H9 (cell line): ENCODE measurements around the gene SPSB2. TPM values are rescaled to one million over a fixed set of nuclear protein-coding genes. Genes with fewer than 3 reads are reported as not detected.

ENCODE experiments used
- DNase-seq: peaks from one replicate; pipeline ENCODE4 v3.0.0-alpha.2; 2017
- H2AFZ ChIP-seq: one replicate; pipeline ENCODE4 v1.6.1; 2013; ENCODE audit warnings: mild to moderate bottlenecking, low read length, control low read depth, moderate library complexity
- H2AK5ac ChIP-seq: 2 replicates; pipeline ENCODE4 v1.6.1; 2013; ENCODE audit warnings: low read length, control low read depth, mixed read lengths; ENCODE audit not compliant: insufficient read length
- H2BK120ac ChIP-seq: one replicate; pipeline ENCODE4 v1.6.1; 2013; ENCODE audit warnings: low read depth, mild to moderate bottlenecking, low read length, control low read depth, inconsistent platforms; ENCODE audit not compliant: poor library complexity, severe bottlenecking
- H2BK12ac ChIP-seq: 2 replicates; pipeline ENCODE4 v1.6.1; 2013; ENCODE audit warnings: low read length, control low read depth, mixed read lengths, low read depth; ENCODE audit not compliant: insufficient read length
- H2BK15ac ChIP-seq: 2 replicates; pipeline ENCODE4 v1.6.1; 2013; ENCODE audit warnings: low read depth, low read length, control low read depth
- H2BK20ac ChIP-seq: one replicate; pipeline ENCODE4 v1.6.1; 2013; ENCODE audit warnings: low read depth, mild to moderate bottlenecking, low read length, control low read depth, inconsistent platforms; ENCODE audit not compliant: poor library complexity, severe bottlenecking
- H2BK5ac ChIP-seq: 2 replicates; pipeline ENCODE4 v1.6.1; 2013; ENCODE audit warnings: low read length, control low read depth, mixed read lengths; ENCODE audit not compliant: insufficient read length
- H3K14ac ChIP-seq: 2 replicates; pipeline ENCODE4 v1.6.1; 2013; ENCODE audit warnings: low read length, control low read depth; ENCODE audit not compliant: insufficient read depth
- H3K18ac ChIP-seq: 2 replicates; pipeline ENCODE4 v1.6.1; 2013; ENCODE audit warnings: low read depth, mild to moderate bottlenecking, mixed read lengths, low read length, control low read depth; ENCODE audit not compliant: insufficient read length
- H3K23ac ChIP-seq: 2 replicates; pipeline ENCODE4 v1.6.1; 2013; ENCODE audit warnings: low read length, control low read depth, mixed read lengths, low read depth; ENCODE audit not compliant: insufficient read length
- H3K23me2 ChIP-seq: 2 replicates; pipeline ENCODE4 v1.6.1; 2013; ENCODE audit warnings: low read depth, mild to moderate bottlenecking, mixed read lengths, low read length, control low read depth; ENCODE audit not compliant: insufficient read length, poor library complexity, severe bottlenecking
- H3K27ac ChIP-seq: 2 replicates; pipeline ENCODE4 v1.5.1; 2013; ENCODE audit warnings: low read length, control low read depth, mixed read lengths, low read depth; ENCODE audit not compliant: insufficient read length
- H3K27me3 ChIP-seq: 2 replicates; pipeline ENCODE4 v1.6.1; 2013; ENCODE audit warnings: low read length, control low read depth, inconsistent platforms; ENCODE audit not compliant: insufficient read depth
- H3K4ac ChIP-seq: 2 replicates; pipeline ENCODE4 v1.6.1; 2013; ENCODE audit warnings: low read depth, mild to moderate bottlenecking, control low read depth, inconsistent platforms, low read length, moderate library complexity
- H3K4me1 ChIP-seq: 2 replicates; pipeline ENCODE4 v1.6.1; 2013; ENCODE audit warnings: low read length, control low read depth, inconsistent platforms; ENCODE audit not compliant: insufficient read depth
- H3K4me2 ChIP-seq: 2 replicates; pipeline ENCODE4 v1.6.1; 2013; ENCODE audit warnings: low read length, control low read depth, mixed read lengths; ENCODE audit not compliant: insufficient read length, insufficient read depth
- H3K56ac ChIP-seq: 2 replicates; pipeline ENCODE4 v1.6.1; 2013; ENCODE audit warnings: low read depth, mild to moderate bottlenecking, mixed read lengths, low read length, control low read depth; ENCODE audit not compliant: insufficient read length
- H3K79me1 ChIP-seq: 2 replicates; pipeline ENCODE4 v1.6.1; 2013; ENCODE audit warnings: low read depth, mild to moderate bottlenecking, moderate library complexity, low read length, control low read depth, inconsistent platforms; ENCODE audit not compliant: insufficient read depth, poor library complexity, severe bottlenecking
- H3K79me2 ChIP-seq: 2 replicates; pipeline ENCODE4 v1.6.1; 2013; ENCODE audit warnings: low read length, control low read depth, inconsistent platforms; ENCODE audit not compliant: insufficient read depth
- H3K9ac ChIP-seq: 2 replicates; pipeline ENCODE4 v1.6.1; 2013; ENCODE audit warnings: low read length, control low read depth, mixed read lengths; ENCODE audit not compliant: insufficient read length; ENCODE audit errors: extremely low read depth
- H3K9me3 ChIP-seq: one replicate; pipeline ENCODE4 v1.6.1; 2013; ENCODE audit warnings: low read depth, low read length, inconsistent platforms; ENCODE audit not compliant: control insufficient read depth
- H3T11ph ChIP-seq: one replicate; pipeline ENCODE4 v1.6.1; 2013; ENCODE audit warnings: mild to moderate bottlenecking, low read length, control low read depth, inconsistent platforms
- H4K20me1 ChIP-seq: one replicate; pipeline ENCODE4 v1.6.1; 2013; ENCODE audit not compliant: control insufficient read depth, insufficient read length, insufficient read depth
- H4K5ac ChIP-seq: 2 replicates; pipeline ENCODE4 v1.6.1; 2013; ENCODE audit warnings: low read depth, mild to moderate bottlenecking, mixed read lengths, low read length, control low read depth; ENCODE audit not compliant: insufficient read length
- H4K8ac ChIP-seq: replicated peaks from 2 replicates; pipeline ENCODE4 v1.6.1; 2013; ENCODE audit warnings: low read length, control low read depth, mixed read lengths, low read depth; ENCODE audit not compliant: insufficient read length
- H4K91ac ChIP-seq: 2 replicates; pipeline ENCODE4 v1.6.1; 2013; ENCODE audit warnings: low read depth, mild to moderate bottlenecking, moderate library complexity, mixed read lengths, low read length, control low read depth; ENCODE audit not compliant: insufficient read length
- H3K27ac Mint-ChIP-seq, 3 experiments: 2 replicates in 2 of 3; 3 replicates in 1 of 3; pipeline ENCODE4 v1.8.0; 2020 to 2021; ENCODE audit warnings: mixed read lengths in 3 of 3, mild to moderate bottlenecking in 1 of 3, moderate library complexity in 1 of 3
- H3K27me3 Mint-ChIP-seq: 2 replicates; pipeline ENCODE4 v1.8.0; 2021; ENCODE audit warnings: low read depth, mild to moderate bottlenecking, moderate library complexity, mixed read lengths
- H3K36me3 Mint-ChIP-seq, 3 experiments: 2 replicates in 2 of 3; 3 replicates in 1 of 3; pipeline ENCODE4 v1.8.0; 2020 to 2021; ENCODE audit warnings: low read depth in 3 of 3, mixed read lengths in 3 of 3; ENCODE audit not compliant: insufficient read depth in 1 of 3
- H3K4me1 Mint-ChIP-seq, 2 experiments: 2 replicates each; pipeline ENCODE4 v1.8.0; 2020; ENCODE audit warnings: mixed read lengths in 2 of 2
- H3K4me3 Mint-ChIP-seq, 2 experiments: 2 replicates in 1 of 2; 3 replicates in 1 of 2; pipeline ENCODE4 v1.8.0; 2020 to 2021; ENCODE audit warnings: mild to moderate bottlenecking in 2 of 2, mixed read lengths in 2 of 2, moderate library complexity in 1 of 2
- H3K9me3 Mint-ChIP-seq, 2 experiments: 2 replicates in 1 of 2; 3 replicates in 1 of 2; pipeline ENCODE4 v1.8.0; 2020; ENCODE audit warnings: mild to moderate bottlenecking in 2 of 2, mixed read lengths in 2 of 2, moderate library complexity in 1 of 2
- WGBS: extraction: QIAGEN DNeasy Blood & Tissue Kit; methylation state at CpG from one replicate; pipeline ENCODE4 v1.1.7; 2013; ENCODE audit warnings: missing lambda C conversion rate, low lambda C conversion rate, mixed read lengths; ENCODE audit not compliant: insufficient read length; ENCODE audit errors: extremely low coverage; 5-methylcytosine and 5-hydroxymethylcytosine counted together
- total RNA-seq: library from RNA; stranded (reverse); gene quantifications from 2 replicates; pipeline ENCODE4 v1.2.1, GENCODE V29; 2021
- TF ChIP-seq, protein P1 (sequence below): fragments of 200-600 bp; sonication (generic); conservative IDR thresholded peaks from 3 replicates; pipeline ENCODE4 v1.8.0; 2021; ENCODE audit warnings: antibody characterized with exemption, mild to moderate bottlenecking

Gene SPSB2
- total RNA-seq, 1 experiment from 2014 or later = 13.7 TPM

DNA sequence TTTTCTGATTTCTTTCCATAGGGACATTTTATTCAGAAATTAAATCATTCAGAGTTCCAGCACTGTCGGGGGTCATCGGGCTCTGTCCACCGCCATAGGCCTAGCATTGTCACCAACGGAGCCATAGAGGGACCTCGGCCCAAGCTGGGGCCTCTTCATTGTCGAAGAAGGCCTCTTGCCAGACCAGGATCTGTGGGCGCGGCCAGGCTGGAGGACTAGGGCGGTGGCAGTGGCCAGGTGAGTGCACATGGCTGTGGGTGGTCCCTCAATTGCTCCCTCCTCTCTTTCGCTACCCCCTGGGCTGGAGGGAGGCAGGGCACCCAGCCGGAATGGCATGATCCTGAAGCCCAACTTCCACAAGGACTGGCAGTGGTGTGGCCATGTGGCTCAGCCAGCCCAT lies 10.6 kb upstream of the SPSB2 start:
- no peak for DNase-seq
- no peaks in the 10 kb centered on the region; a peak in 1 of 5 replicates for H3K9me3 Mint-ChIP-seq
- no peak overlapping the region for H2BK120ac ChIP-seq
- H3K79me1 ChIP-seq = no peaks in the 10 kb centered on the region
- no peak overlapping the region for H2AK5ac ChIP-seq
- no peak overlapping the region for H4K8ac ChIP-seq
- H3K27ac ChIP-seq = no peak overlapping the region
- no peak overlapping the region for H3K56ac ChIP-seq
- H3K18ac ChIP-seq = no peak overlapping the region
- peaks cover 0 to 35% (median 27%) of the 10 kb centered on the region in 3 experiments; a peak in 4 of 7 replicates for H3K36me3 Mint-ChIP-seq
- no peak overlapping the region for H2BK15ac ChIP-seq
- H3K4me1 Mint-ChIP-seq = peaks cover 26 to 36% of the 10 kb centered on the region in 2 experiments
- H3K23me2 ChIP-seq = no peaks in the 10 kb centered on the region
- H3K4me3 Mint-ChIP-seq = no peak overlapping the region
- no peak overlapping the region for H3K4ac ChIP-seq
- H2AFZ ChIP-seq = no peak overlapping the region
- no peak overlapping the region for H3K23ac ChIP-seq
- no peaks in the 10 kb centered on the region for H4K20me1 ChIP-seq
- H3K27me3 ChIP-seq = no peaks in the 10 kb centered on the region
- H3K14ac ChIP-seq = no peak overlapping the region
- H3K4me1 ChIP-seq = peaks cover 2% of the 10 kb centered on the region; the same call in 1 of the 2 replicates
- TF ChIP-seq, protein P1, sequence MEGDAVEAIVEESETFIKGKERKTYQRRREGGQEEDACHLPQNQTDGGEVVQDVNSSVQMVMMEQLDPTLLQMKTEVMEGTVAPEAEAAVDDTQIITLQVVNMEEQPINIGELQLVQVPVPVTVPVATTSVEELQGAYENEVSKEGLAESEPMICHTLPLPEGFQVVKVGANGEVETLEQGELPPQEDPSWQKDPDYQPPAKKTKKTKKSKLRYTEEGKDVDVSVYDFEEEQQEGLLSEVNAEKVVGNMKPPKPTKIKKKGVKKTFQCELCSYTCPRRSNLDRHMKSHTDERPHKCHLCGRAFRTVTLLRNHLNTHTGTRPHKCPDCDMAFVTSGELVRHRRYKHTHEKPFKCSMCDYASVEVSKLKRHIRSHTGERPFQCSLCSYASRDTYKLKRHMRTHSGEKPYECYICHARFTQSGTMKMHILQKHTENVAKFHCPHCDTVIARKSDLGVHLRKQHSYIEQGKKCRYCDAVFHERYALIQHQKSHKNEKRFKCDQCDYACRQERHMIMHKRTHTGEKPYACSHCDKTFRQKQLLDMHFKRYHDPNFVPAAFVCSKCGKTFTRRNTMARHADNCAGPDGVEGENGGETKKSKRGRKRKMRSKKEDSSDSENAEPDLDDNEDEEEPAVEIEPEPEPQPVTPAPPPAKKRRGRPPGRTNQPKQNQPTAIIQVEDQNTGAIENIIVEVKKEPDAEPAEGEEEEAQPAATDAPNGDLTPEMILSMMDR = no peak
- no CpG with 5 or more reads among the region's 11 CpGs for WGBS
- no peak overlapping the region for H3K4me2 ChIP-seq
- H3T11ph ChIP-seq = no peak overlapping the region
- no peak overlapping the region for H2BK5ac ChIP-seq
- H3K9me3 ChIP-seq = no peaks in the 10 kb centered on the region
- no peak overlapping the region for H3K9ac ChIP-seq
- no peak overlapping the region for H2BK12ac ChIP-seq
- H2BK20ac ChIP-seq = no peak overlapping the region
- H3K27me3 Mint-ChIP-seq = no peaks in the 10 kb centered on the region
- no peak overlapping the region for H4K91ac ChIP-seq
- H3K79me2 ChIP-seq = no peaks in the 10 kb centered on the region
- H4K5ac ChIP-seq = no peak overlapping the region
- peak overlapping the region in 2 of 3 experiments; percentile 70 to 81; a peak in 3 of 7 replicates for H3K27ac Mint-ChIP-seq
